Vagina (tissue), 2 donors: ENCODE results near the gene RASSF8. TPM values are rescaled to one million over a fixed set of nuclear protein-coding genes. Genes with fewer than 3 reads are reported as not detected.

Source experiments
- DNase-seq, 2 donors: peaks; one replicate each; pipeline ENCODE4 v3.0.0-alpha.2; 2017; ENCODE audit errors: extremely low spot score in 2 of 2
- H3K27ac ChIP-seq: fragments of 200-600 bp; sonication (generic); one replicate; pipeline ENCODE4 v1.5.1; 2019
- H3K27me3 ChIP-seq: fragments of 200-600 bp; sonication (generic); one replicate; pipeline ENCODE4 v1.5.1; 2019
- H3K36me3 ChIP-seq, 2 donors: fragments of 200-600 bp; sonication (generic); one replicate each; pipeline ENCODE4 v1.5.1; 2017 to 2019
- H3K4me1 ChIP-seq: fragments of 200-600 bp; sonication (generic); one replicate; pipeline ENCODE4 v1.5.1; 2019
- H3K4me3 ChIP-seq, 2 donors: fragments of 200-600 bp; sonication (generic); 1 replicate in 1 of 2; 2 replicates in 1 of 2; pipeline ENCODE4 v1.5.1; 2016 to 2019
- H3K9me3 ChIP-seq: fragments of 200-600 bp; sonication (generic); one replicate; pipeline ENCODE4 v1.5.1; 2019
- CTCF ChIP-seq, 3 experiments: fragments of 450-650 bp in 2 of 3; fragments of 200-600 bp in 1 of 3; sonication (generic) in 1 of 3; IDR thresholded peaks; one replicate each; pipeline ENCODE4 v1.5.1; 2017 to 2019; ENCODE audit warnings: antibody characterized with exemption in 3 of 3, mild to moderate bottlenecking in 2 of 3, moderate library complexity in 2 of 3
- POLR2A ChIP-seq, 2 donors: fragments of 450-650 bp; IDR thresholded peaks; one replicate each; pipeline ENCODE4 v1.6.1; 2017; ENCODE audit warnings: antibody characterized with exemption in 2 of 2, mild to moderate bottlenecking in 2 of 2, moderate library complexity in 2 of 2
- POLR2AphosphoS5 ChIP-seq, 2 donors: sonication (generic); formaldehyde crosslinking; IDR thresholded peaks; one replicate each; pipeline ENCODE4 v1.9.0; 2017; ENCODE audit warnings: antibody characterized with exemption in 2 of 2, mild to moderate bottlenecking in 2 of 2, low read depth in 1 of 2; ENCODE audit not compliant: insufficient read depth in 1 of 2
- intact Hi-C: fragments of 100-400 bp; cut with DNase I; formaldehyde crosslinking; loops from one replicate; pipeline ENCODE4 v1.15.1; 2023
- total RNA-seq: library from RNA; depleted of rRNA; stranded (reverse); fragments of >200 nt; gene quantifications from one replicate; pipeline ENCODE4 v1.2.3, GENCODE V29; 2016

Gene RASSF8
- total RNA-seq, 1 donor from 2014 or later = 68.5 TPM

- H3K27me3 ChIP-seq = no peaks in the 10 kb centered on the region
- no peak for DNase-seq
- intact Hi-C loops = loop anchor here (10.0 kb wide), 1 partner anchor 563 kb away; no protein-coding TSS in a partner anchor
- no peak overlapping the region for H3K4me3 ChIP-seq
- no peaks in the 10 kb centered on the region for H3K36me3 ChIP-seq
- no peak for TF ChIP-seq CTCF (IDR thresholded peaks at IDR 0.05)
- no peaks in the 10 kb centered on the region for H3K4me1 ChIP-seq
- H3K27ac ChIP-seq = no peak overlapping the region
- no peaks in the 10 kb centered on the region for H3K9me3 ChIP-seq
Measured at GRCh38 chr12:26091822-26092221, 133.3 kb downstream of the RASSF8 start.

GRCh38 chr12:26092346-26093105 is 134.0 kb downstream of the RASSF8 start:
- H3K27me3 ChIP-seq = no peaks in the 10 kb centered on the region
- no peaks in the 10 kb centered on the region for H3K36me3 ChIP-seq
- no peak overlapping the region for H3K27ac ChIP-seq
- no peak overlapping the region for H3K4me3 ChIP-seq
- intact Hi-C loops = loop anchor here (10.0 kb wide), 1 partner anchor 562 kb away; no protein-coding TSS in a partner anchor
- TF ChIP-seq POLR2A (IDR thresholded peaks at IDR 0.05) = no peak
- no peak for TF ChIP-seq CTCF (IDR thresholded peaks at IDR 0.05)
- no peak for TF ChIP-seq POLR2AphosphoS5 (IDR thresholded peaks at IDR 0.05; ENCODE audit: insufficient read depth in 1 of 2, low read depth in 1 of 2)
- DNase-seq = no peak
- no peaks in the 10 kb centered on the region for H3K4me1 ChIP-seq
- no peaks in the 10 kb centered on the region for H3K9me3 ChIP-seq

- H3K4me3 ChIP-seq = no peak overlapping the region
- H3K4me1 ChIP-seq = no peaks in the 10 kb centered on the region
- no peak for DNase-seq
- H3K9me3 ChIP-seq = no peaks in the 10 kb centered on the region
- intact Hi-C loops = loop anchor here (10.0 kb wide), 1 partner anchor 560 kb away; no protein-coding TSS in a partner anchor
- H3K27me3 ChIP-seq = no peaks in the 10 kb centered on the region
- H3K27ac ChIP-seq = no peak overlapping the region
- no peaks in the 10 kb centered on the region for H3K36me3 ChIP-seq
- TF ChIP-seq POLR2AphosphoS5 (IDR thresholded peaks at IDR 0.05; ENCODE audit: insufficient read depth in 1 of 2, low read depth in 1 of 2) (no peak), CTCF (IDR thresholded peaks at IDR 0.05) (no peak)
Measured at GRCh38 chr12:26095186-26095585, 136.7 kb downstream of the RASSF8 start.

- intact Hi-C loops = loop anchor here (10.0 kb wide), 1 partner anchor 559 kb away; no protein-coding TSS in a partner anchor
- Histone ChIP-seq H3K4me3 (no peak overlapping the region), H3K36me3 (no peaks in the 10 kb centered on the region), H3K27ac (no peak overlapping the region), H3K27me3 (no peaks in the 10 kb centered on the region), H3K4me1 (no peaks in the 10 kb centered on the region), H3K9me3 (no peaks in the 10 kb centered on the region)
- DNase-seq = no peak
- TF ChIP-seq POLR2AphosphoS5 (IDR thresholded peaks at IDR 0.05; ENCODE audit: insufficient read depth in 1 of 2, low read depth in 1 of 2) (no peak), POLR2A (IDR thresholded peaks at IDR 0.05) (no peak), CTCF (IDR thresholded peaks at IDR 0.05) (no peak)
Measured at GRCh38 chr12:26096036-26096435, 137.6 kb downstream of the RASSF8 start.
